HEK293 (cell line): ENCODE measurements around the gene PTGES3L.
A peak's percentile ranks its signal among the peaks of the same experiment; 100 is the strongest.

ENCODE experiments used
- CTCF ChIA-PET: fragments of 350-600 bp; formaldehyde crosslinking; extraction: SDS; loops from one replicate; lab custom pipeline; 2021; ENCODE audit warnings: antibody characterized with exemption; lab: Yijun Ruan, JAX
- POLR2A ChIA-PET: fragments of 300-600 bp; formaldehyde crosslinking; extraction: SDS; loops from one replicate; lab custom pipeline; 2020; ENCODE audit warnings: antibody characterized with exemption, inconsistent platforms; lab: Yijun Ruan, JAX
- H3K27ac ChIP-seq: fragments of 200-500 bp; sonication (Bioruptor generic); 2 replicates; pipeline ENCODE4 v1.5.1; 2014; ENCODE audit warnings: low read depth, low read length, control low read depth, inconsistent platforms; ENCODE audit errors: extremely low read depth
- H3K36me3 ChIP-seq, 2 experiments: fragments of 200-500 bp in 1 of 2; sonication (Bioruptor generic) in 1 of 2; 1 replicate in 1 of 2; 2 replicates in 1 of 2; pipeline ENCODE4 v1.5.1; 2014 to 2017; ENCODE audit warnings: inconsistent platforms in 2 of 2, low read length in 2 of 2; ENCODE audit not compliant: control insufficient read depth in 2 of 2, insufficient read depth in 1 of 2
- H3K4me1 ChIP-seq: fragments of 200-500 bp; sonication (Bioruptor generic); 2 replicates; pipeline ENCODE4 v1.5.1; 2014; ENCODE audit warnings: mild to moderate bottlenecking, low read length, inconsistent platforms; ENCODE audit not compliant: control insufficient read depth, insufficient read depth
- H3K4me3 ChIP-seq: 2 replicates; pipeline ENCODE4 v1.5.1; 2011; ENCODE audit warnings: low read depth, mild to moderate bottlenecking, control low read depth, low read length, moderate library complexity
- H3K9me3 ChIP-seq: fragments of 200-500 bp; sonication (Bioruptor generic); 2 replicates; pipeline ENCODE4 v1.5.1; 2014; ENCODE audit warnings: low read depth, low read length, inconsistent platforms; ENCODE audit not compliant: control insufficient read depth, insufficient read depth
- ZBTB44 ChIP-seq: fragments of 450-650 bp; IDR thresholded peaks from 2 replicates; pipeline ENCODE4 v1.5.1; 2018; ENCODE audit warnings: missing biosample characterization, mild to moderate bottlenecking, missing genetic modification characterization
- ZNF174 ChIP-seq: fragments of 450-650 bp; formaldehyde crosslinking; IDR thresholded peaks from 2 replicates; pipeline ENCODE4 v1.5.0; 2017; ENCODE audit warnings: missing biosample characterization, mild to moderate bottlenecking, missing genetic modification characterization
- ZNF335 ChIP-seq: fragments of 450-650 bp; formaldehyde crosslinking; conservative IDR thresholded peaks from 2 replicates; pipeline ENCODE4 v1.5.1; 2016; ENCODE audit warnings: missing biosample characterization, missing genetic modification characterization
- TF ChIP-seq, protein P1 (sequence below): fragments of 450-650 bp; formaldehyde crosslinking; IDR thresholded peaks from 2 replicates; pipeline ENCODE4 v1.5.1; 2017; ENCODE audit warnings: missing biosample characterization, missing genetic modification characterization

PTGES3L gene

DNA sequence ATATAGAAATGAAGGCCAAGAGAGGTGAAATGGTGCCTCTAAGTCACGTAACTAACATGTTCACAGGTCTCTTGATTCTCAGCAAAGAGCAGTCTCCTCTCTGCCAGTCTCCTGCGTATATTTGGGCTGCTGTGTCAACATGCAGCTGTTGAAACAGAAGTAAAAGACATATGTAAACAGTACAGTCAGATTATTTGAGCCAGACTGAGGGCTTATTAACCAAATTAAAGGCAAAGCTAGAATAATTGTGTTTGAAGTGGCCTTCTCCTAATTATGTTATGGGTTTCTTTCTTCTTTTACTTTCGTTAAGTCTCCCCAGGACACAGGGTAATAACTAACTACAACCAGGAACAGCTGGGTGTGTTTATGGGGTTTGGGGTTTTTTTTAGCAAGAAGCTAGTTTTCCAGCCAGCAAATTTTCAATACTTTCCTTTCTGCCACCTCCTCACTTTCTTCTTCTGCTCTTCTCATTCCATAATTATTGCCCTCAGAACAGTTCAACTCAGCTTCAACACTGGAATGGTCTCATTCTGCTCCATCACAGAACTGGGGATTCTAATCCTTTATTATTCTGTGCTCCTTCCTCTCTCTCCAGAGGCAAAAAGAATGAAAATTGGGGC is 60.9 kb downstream of the PTGES3L start:
- no peak overlapping the region for H3K27ac ChIP-seq
- peaks cover 16% of the 10 kb centered on the region for H3K4me1 ChIP-seq
- no peaks in the 10 kb centered on the region for H3K36me3 ChIP-seq
- TF ChIP-seq, protein P1, sequence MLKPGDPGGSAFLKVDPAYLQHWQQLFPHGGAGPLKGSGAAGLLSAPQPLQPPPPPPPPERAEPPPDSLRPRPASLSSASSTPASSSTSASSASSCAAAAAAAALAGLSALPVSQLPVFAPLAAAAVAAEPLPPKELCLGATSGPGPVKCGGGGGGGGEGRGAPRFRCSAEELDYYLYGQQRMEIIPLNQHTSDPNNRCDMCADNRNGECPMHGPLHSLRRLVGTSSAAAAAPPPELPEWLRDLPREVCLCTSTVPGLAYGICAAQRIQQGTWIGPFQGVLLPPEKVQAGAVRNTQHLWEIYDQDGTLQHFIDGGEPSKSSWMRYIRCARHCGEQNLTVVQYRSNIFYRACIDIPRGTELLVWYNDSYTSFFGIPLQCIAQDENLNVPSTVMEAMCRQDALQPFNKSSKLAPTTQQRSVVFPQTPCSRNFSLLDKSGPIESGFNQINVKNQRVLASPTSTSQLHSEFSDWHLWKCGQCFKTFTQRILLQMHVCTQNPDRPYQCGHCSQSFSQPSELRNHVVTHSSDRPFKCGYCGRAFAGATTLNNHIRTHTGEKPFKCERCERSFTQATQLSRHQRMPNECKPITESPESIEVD (tag by site-specific recombination), result peak; percentile 90
- TF ChIP-seq ZNF174 (no peak), ZBTB44 (peak; percentile 30; the same call in 1 of the 2 replicates), ZNF335 (tag by site-specific recombination) (0 out of 2 replicates have a peak, but pooled peaks have one; percentile 40)
- ChIA-PET CTCF (interaction anchor here (0.5 to 4.1 kb wide), 7 partner anchors 10 to 922 kb away, joined by 3 to 19 read pairs (median 3); partner anchors contain the start of genes AARSD1 and RPL27), POLR2A (interaction anchor here (1.0 to 1.5 kb wide), 2 partner anchors 14 to 83 kb away, joined by 3 read pairs; no protein-coding TSS in a partner anchor)
- no peaks in the 10 kb centered on the region for H3K9me3 ChIP-seq
- no peak overlapping the region for H3K4me3 ChIP-seq
